HepG2 (cell line): ENCODE measurements around the gene NFE2L1. TPM values are rescaled to one million over a fixed set of nuclear protein-coding genes. Genes with fewer than 3 reads are reported as not detected.
A peak's percentile ranks its signal among the peaks of the same experiment; 100 is the strongest.

Source experiments
- AHR ChIP-seq: IDR thresholded peaks from 2 replicates; pipeline ENCODE4 v1.6.1; 2018; ENCODE audit warnings: missing genetic modification reagents, missing compliant biosample characterization
- ATF4 ChIP-seq, 2 experiments: fragments of 450-650 bp in 1 of 2; sonication (generic) in 1 of 2; formaldehyde crosslinking; IDR thresholded peaks; 2 replicates each; pipeline versions ENCODE4 v1.5.0 to v1.8.0; 2020 to 2022; ENCODE audit warnings: mild to moderate bottlenecking in 1 of 2, missing genetic modification reagents in 1 of 2
- FLYWCH1 ChIP-seq: sonication (generic); formaldehyde crosslinking; IDR thresholded peaks from 2 replicates; pipeline ENCODE4 v1.8.1; 2023; ENCODE audit warnings: mild to moderate bottlenecking, missing genetic modification reagents
- FOXC1 ChIP-seq: sonication (generic); formaldehyde crosslinking; IDR thresholded peaks from 2 replicates; pipeline ENCODE4 v1.8.0; 2022; ENCODE audit warnings: mild to moderate bottlenecking, missing genetic modification reagents, borderline replicate concordance
- GFI1 ChIP-seq: sonication (generic); formaldehyde crosslinking; IDR thresholded peaks from 2 replicates; pipeline ENCODE4 v1.5.0; 2020; ENCODE audit warnings: missing genetic modification reagents, mild to moderate bottlenecking, borderline replicate concordance
- GPN1 ChIP-seq: sonication (generic); formaldehyde crosslinking; IDR thresholded peaks from 2 replicates; pipeline ENCODE4 v1.5.1; 2020; ENCODE audit warnings: missing genetic modification reagents, borderline replicate concordance
- HMG20A ChIP-seq: IDR thresholded peaks from 2 replicates; pipeline ENCODE4 v1.6.1; 2016; ENCODE audit warnings: borderline replicate concordance
- JUNB ChIP-seq: sonication (generic); formaldehyde crosslinking; IDR thresholded peaks from 2 replicates; pipeline ENCODE4 v1.8.0; 2022; ENCODE audit warnings: missing genetic modification reagents, mild to moderate bottlenecking, borderline replicate concordance
- KDM6A ChIP-seq: IDR thresholded peaks from 2 replicates; pipeline ENCODE4 v1.6.1; 2016; ENCODE audit warnings: low read depth
- MAFG ChIP-seq: sonication (generic); formaldehyde crosslinking; IDR thresholded peaks from 2 replicates; pipeline ENCODE4 v1.5.1; 2020; ENCODE audit warnings: mild to moderate bottlenecking, missing genetic modification reagents
- MED13 ChIP-seq: sonication (generic); formaldehyde crosslinking; IDR thresholded peaks from 2 replicates; pipeline ENCODE4 v1.5.0; 2020; ENCODE audit warnings: missing genetic modification reagents
- MIER3 ChIP-seq: IDR thresholded peaks from 2 replicates; pipeline ENCODE4 v1.6.1; 2016; ENCODE audit warnings: missing compliant biosample characterization, borderline replicate concordance
- PBX2 ChIP-seq: IDR thresholded peaks from 2 replicates; pipeline ENCODE4 v1.6.1; 2016; ENCODE audit warnings: control low read depth
- PHF5A ChIP-seq: IDR thresholded peaks from one replicate; pipeline ENCODE4 v1.6.1; 2018; ENCODE audit warnings: low read depth, missing genetic modification reagents; ENCODE audit not compliant: unreplicated experiment
- YEATS2 ChIP-seq: sonication (generic); formaldehyde crosslinking; IDR thresholded peaks from 2 replicates; pipeline ENCODE4 v1.4.0; 2020; ENCODE audit warnings: missing genetic modification reagents, borderline replicate concordance
- ZBTB8A ChIP-seq: sonication (generic); formaldehyde crosslinking; IDR thresholded peaks from 2 replicates; pipeline ENCODE4 v1.4.0; 2020; ENCODE audit warnings: mild to moderate bottlenecking, low read depth, missing genetic modification reagents, borderline replicate concordance
- ZNF20 ChIP-seq: sonication (generic); formaldehyde crosslinking; IDR thresholded peaks from 2 replicates; pipeline ENCODE4 v1.4.0; 2020; ENCODE audit warnings: mild to moderate bottlenecking, moderate library complexity, missing genetic modification reagents
- ZNF234 ChIP-seq: sonication (generic); formaldehyde crosslinking; conservative IDR thresholded peaks from 2 replicates; pipeline ENCODE4 v1.5.1; 2020; ENCODE audit warnings: mild to moderate bottlenecking, missing genetic modification reagents
- ZNF335 ChIP-seq: sonication (generic); formaldehyde crosslinking; IDR thresholded peaks from 2 replicates; pipeline ENCODE4 v1.4.0; 2020; ENCODE audit warnings: missing genetic modification reagents
- ZNF468 ChIP-seq: sonication (generic); formaldehyde crosslinking; IDR thresholded peaks from 2 replicates; pipeline ENCODE4 v1.8.0; 2022; ENCODE audit warnings: mild to moderate bottlenecking, moderate library complexity, missing genetic modification reagents
- ZNF510 ChIP-seq: sonication (generic); formaldehyde crosslinking; IDR thresholded peaks from 2 replicates; pipeline ENCODE4 v1.4.0; 2020; ENCODE audit warnings: low read depth, mild to moderate bottlenecking, missing genetic modification reagents
- ZNF556 ChIP-seq: sonication (generic); formaldehyde crosslinking; IDR thresholded peaks from 2 replicates; pipeline ENCODE4 v1.4.0; 2020; ENCODE audit warnings: mild to moderate bottlenecking, missing genetic modification reagents, borderline replicate concordance
- ZNF850 ChIP-seq: sonication (generic); formaldehyde crosslinking; conservative IDR thresholded peaks from 2 replicates; pipeline ENCODE4 v1.9.0; 2021; ENCODE audit warnings: mild to moderate bottlenecking, missing genetic modification reagents
- ZXDC ChIP-seq: sonication (generic); formaldehyde crosslinking; IDR thresholded peaks from 2 replicates; pipeline ENCODE4 v1.5.0; 2020; ENCODE audit warnings: mild to moderate bottlenecking, missing genetic modification reagents
- polyA plus RNA-seq, 8 experiments: library from polyadenylated mRNA; depleted of rRNA in 3 of 8; stranded (reverse) in 7 of 8; unstranded in 1 of 8; fragments of >200 nt; fragmentation: Illumina TruSeq in 4 of 8; extraction: Trizol in 4 of 8; gene quantifications; 2 replicates each; pipeline versions ENCODE4 v1.2.1 to v1.2.3, GENCODE V29; 2011 to 2016; ENCODE audit warnings: low read depth in 4 of 8, missing spikeins in 1 of 8, mixed read lengths in 1 of 8; ENCODE audit not compliant: insufficient read depth in 1 of 8
- total RNA-seq, 5 experiments: library from RNA; depleted of rRNA; stranded (reverse); fragments of >200 nt; fragmentation: Illumina TruSeq; extraction: Trizol; gene quantifications; 2 replicates each; pipeline ENCODE4 v1.2.3, GENCODE V29; 2016; ENCODE audit warnings: low read depth in 1 of 5
- TF ChIP-seq, protein P1 (sequence below): sonication (generic); formaldehyde crosslinking; IDR thresholded peaks from 2 replicates; pipeline ENCODE4 v1.4.0; 2020; ENCODE audit warnings: mild to moderate bottlenecking, low read depth, missing genetic modification reagents
- TF ChIP-seq, protein P2 (sequence below): IDR thresholded peaks from 2 replicates; pipeline ENCODE4 v1.6.1; 2016; ENCODE audit warnings: missing genetic modification reagents, missing compliant biosample characterization

NFE2L1 gene
- total and polyA plus RNA-seq, 2 of the 13 experiments (the other 11 are each of a cell fraction or from before 2014, with no cell fraction given): 67.0 to 234 TPM

DNA sequence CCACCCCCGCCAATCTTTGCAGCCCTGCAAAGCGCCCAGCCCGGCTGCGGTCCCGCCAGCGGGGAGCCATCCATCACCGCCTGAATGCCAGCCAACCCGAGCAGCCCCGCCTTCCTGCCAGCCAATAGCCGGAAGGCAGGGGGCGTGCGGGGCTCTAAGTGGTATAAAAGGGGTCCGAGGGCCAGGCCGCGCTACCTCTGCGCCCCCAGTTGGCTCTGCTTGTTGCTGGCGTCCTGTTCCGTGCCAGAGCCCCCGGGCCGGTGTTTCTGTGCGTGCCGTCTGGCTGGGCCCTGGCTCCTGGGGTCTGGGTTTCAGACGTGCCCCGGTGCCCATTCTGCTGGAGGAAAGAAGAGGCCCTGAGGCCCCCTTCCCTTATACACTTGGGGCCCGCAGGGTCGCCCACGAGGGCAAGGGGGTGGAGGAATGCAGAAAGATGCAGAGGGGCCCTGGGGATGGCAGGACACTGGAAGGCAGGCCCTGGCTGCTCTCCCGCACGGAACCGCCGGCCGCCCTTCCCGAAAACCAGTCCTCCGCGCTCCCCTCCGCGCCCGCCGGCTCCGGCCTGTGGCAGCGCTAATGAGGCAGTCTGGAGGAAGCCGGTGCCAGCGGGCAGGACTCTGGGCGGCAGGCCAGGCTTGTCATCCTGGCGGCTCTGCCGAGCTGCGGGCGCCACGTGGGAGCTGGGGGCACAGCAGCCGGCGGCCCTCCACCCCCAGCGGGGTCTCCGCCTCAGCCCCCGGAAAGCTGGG is 24.6 kb upstream of the NFE2L1 start (continued):
- TF ChIP-seq MAFG (CRISPR knock-in tag) (no peak), JUNB (CRISPR knock-in tag) (no peak), ZNF335 (no peak), FLYWCH1 (CRISPR knock-in tag) (no peak), GPN1 (CRISPR knock-in tag) (no peak), AHR (CRISPR knock-in tag) (no peak), ZNF556 (CRISPR knock-in tag) (no peak), MED13 (no peak), HMG20A (no peak), ZXDC (CRISPR knock-in tag) (no peak; the same call in 1 of the 2 replicates), FOXC1 (CRISPR knock-in tag) (no peak), GFI1 (CRISPR knock-in tag) (peak; percentile 38; the same call in 1 of the 2 replicates), PHF5A (CRISPR knock-in tag) (no peak), ZNF20 (CRISPR knock-in tag) (no peak), ATF4 (CRISPR knock-in tag; IDR thresholded peaks at IDR 0.05) (no peak), YEATS2 (CRISPR knock-in tag) (no peak), ZNF510 (CRISPR knock-in tag) (no peak), MIER3 (no peak), ZNF468 (CRISPR knock-in tag) (no peak), ZNF850 (CRISPR knock-in tag) (no peak), ZBTB8A (CRISPR knock-in tag) (no peak), PBX2 (CRISPR knock-in tag) (no peak), KDM6A (no peak), ZNF234 (CRISPR knock-in tag) (no peak)
- TF ChIP-seq, protein P1, sequence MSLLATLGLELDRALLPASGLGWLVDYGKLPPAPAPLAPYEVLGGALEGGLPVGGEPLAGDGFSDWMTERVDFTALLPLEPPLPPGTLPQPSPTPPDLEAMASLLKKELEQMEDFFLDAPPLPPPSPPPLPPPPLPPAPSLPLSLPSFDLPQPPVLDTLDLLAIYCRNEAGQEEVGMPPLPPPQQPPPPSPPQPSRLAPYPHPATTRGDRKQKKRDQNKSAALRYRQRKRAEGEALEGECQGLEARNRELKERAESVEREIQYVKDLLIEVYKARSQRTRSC: no peak
- TF ChIP-seq, protein P2, sequence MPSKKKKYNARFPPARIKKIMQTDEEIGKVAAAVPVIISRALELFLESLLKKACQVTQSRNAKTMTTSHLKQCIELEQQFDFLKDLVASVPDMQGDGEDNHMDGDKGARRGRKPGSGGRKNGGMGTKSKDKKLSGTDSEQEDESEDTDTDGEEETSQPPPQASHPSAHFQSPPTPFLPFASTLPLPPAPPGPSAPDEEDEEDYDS: peak; percentile 38; the same call in 1 of the 2 replicates
